Islet precursor cell (in vitro differentiated cells): Measurements from ENCODE around the gene DCTN1.

Experiments used
- DNase-seq: peaks from one replicate; pipeline ENCODE4 v3.0.0-alpha.2; 2018

DCTN1 gene

DNA sequence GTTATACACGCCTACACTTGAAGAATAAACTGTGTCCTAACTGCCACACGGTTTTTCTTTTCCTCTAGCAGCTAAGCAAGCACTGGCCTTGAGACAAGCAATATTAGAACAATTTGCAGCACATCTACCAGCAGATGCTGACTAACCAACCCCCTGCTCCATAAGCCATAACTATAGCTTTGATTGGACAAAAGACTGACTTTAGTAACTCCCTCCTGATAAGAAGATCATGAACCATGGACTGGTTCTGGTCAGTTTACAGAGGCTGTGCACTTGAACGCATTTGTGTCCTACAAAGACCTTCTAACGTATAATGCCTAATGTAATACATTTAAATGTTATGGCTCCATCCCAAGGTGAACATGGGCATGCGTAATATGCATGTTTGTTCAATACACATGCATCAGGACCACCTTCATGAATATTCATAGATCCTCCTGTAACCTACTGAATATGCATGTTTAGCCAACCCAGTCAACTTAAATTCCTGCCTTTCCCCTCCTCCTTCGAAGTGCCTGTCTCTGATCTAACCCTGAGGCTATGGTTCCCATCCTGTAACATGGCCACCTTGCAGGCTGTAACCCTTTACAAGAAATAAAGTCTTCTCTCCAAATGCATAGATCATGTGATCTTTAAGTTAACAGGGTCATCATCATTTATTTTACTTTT is 63.4 kb downstream of the DCTN1 start:
- DNase-seq, result peak; percentile 58

DNA sequence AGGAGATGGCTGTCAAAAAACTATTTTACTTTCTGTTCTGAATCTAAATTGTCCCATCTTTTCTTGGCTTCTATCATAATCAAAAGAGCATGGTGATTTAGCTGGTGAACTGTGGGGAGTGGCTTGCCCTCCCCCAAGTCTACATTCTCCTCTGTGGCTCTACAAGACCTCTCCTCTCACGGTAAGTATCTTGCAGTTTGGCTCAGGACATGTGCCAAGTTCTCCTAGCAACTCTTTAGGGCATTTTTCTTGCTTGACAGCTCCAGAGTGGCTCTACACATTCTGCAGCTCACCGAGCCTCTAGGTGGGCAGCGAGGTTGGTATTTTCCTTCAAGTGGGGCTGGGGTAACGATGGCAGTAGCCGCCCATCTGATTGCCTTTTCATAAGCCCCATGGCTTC is 66.0 kb downstream of the DCTN1 start:
- DNase-seq, result no peak

DNA sequence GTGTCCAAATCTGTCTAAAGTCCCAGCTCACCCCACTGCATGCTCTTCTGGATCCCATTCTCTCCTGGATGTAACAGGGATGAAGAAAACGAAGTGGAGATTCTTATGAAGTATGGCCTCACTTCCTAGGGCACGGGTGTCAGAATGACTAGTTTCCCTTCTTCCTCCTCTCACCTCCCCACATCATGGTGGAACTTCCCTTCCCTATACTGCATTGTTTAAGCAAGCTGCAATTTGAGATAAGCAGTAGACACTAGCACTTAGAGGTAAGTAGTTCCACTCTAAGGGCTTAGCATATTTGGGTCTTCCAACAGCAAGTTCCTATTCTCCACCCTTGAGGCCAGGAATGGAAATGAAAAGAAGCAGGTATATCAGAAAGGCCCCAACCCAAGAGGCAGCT is 66.6 kb downstream of the DCTN1 start:
- DNase-seq, result no peak

DNA sequence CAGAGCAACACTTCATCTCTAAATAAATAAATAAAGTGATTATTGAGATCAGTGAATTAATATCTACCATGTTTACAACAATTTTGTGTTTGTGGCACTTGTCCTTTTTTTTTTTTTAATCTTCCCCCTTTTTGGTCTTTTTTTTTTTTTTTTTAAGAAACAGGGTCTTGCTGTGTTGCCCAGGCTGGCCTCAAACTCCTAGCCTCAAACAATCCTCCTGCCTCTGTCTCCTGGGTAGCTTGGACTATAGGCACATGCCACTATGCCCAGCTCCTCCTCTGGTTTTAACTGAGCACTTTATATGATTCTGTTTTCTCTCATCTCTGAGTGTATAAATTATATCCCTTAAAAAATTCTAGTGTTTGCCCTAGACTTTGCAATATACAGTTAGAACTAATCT is 67.2 kb downstream of the DCTN1 start:
- no peak for DNase-seq
